Stomach (tissue), 9 donors: ENCODE results near the gene MED13L. TPM values are rescaled to one million over a fixed set of nuclear protein-coding genes. Genes with fewer than 3 reads are reported as not detected.

Experiments used
- DNase-seq, 2 donors: peaks; one replicate each; pipeline versions ENCODE4 v3.0.0 to v3.0.0-alpha.2; 2013 to 2019
- H3K27ac ChIP-seq, 5 donors: fragments of 200-600 bp in 4 of 5; sonication (generic) in 4 of 5; one replicate each; pipeline ENCODE4 v1.5.1; 2013 to 2019; ENCODE audit warnings: mild to moderate bottlenecking in 1 of 5, moderate library complexity in 1 of 5
- H3K27me3 ChIP-seq, 3 donors: fragments of 200-600 bp; sonication (generic); one replicate each; pipeline ENCODE4 v1.5.1; 2017 to 2019; ENCODE audit warnings: mixed run types in 1 of 3
- H3K36me3 ChIP-seq, 4 donors: fragments of 200-600 bp; sonication (generic); 1 replicate in 3 of 4; 2 replicates in 1 of 4; pipeline ENCODE4 v1.5.1; 2016 to 2019
- H3K4me1 ChIP-seq, 4 donors: fragments of 200-600 bp; sonication (generic); one replicate each; pipeline ENCODE4 v1.5.1; 2016 to 2019
- H3K4me3 ChIP-seq, 4 donors: fragments of 200-600 bp; sonication (generic) in 3 of 4; one replicate each; pipeline ENCODE4 v1.5.1; 2016 to 2019; ENCODE audit warnings: mild to moderate bottlenecking in 1 of 4
- H3K9me3 ChIP-seq, 4 donors: fragments of 200-600 bp; sonication (generic); one replicate each; pipeline ENCODE4 v1.5.1; 2016 to 2019
- EP300 ChIP-seq: sonication (generic); formaldehyde crosslinking; IDR thresholded peaks from one replicate; pipeline ENCODE4 v1.6.1; 2017; ENCODE audit warnings: antibody characterized with exemption
- POLR2A ChIP-seq, 4 donors: fragments of 450-650 bp; IDR thresholded peaks; one replicate each; pipeline ENCODE4 v1.6.1; 2016; ENCODE audit warnings: antibody characterized with exemption in 4 of 4, control low read depth in 2 of 4, mild to moderate bottlenecking in 1 of 4, moderate library complexity in 1 of 4
- POLR2AphosphoS5 ChIP-seq, 3 donors: sonication (generic); formaldehyde crosslinking; IDR thresholded peaks; one replicate each; pipeline ENCODE4 v1.6.1; 2016; ENCODE audit warnings: antibody characterized with exemption in 3 of 3
- WGBS, 5 donors: extraction: QIAGEN DNeasy Blood & Tissue Kit in 3 of 5; methylation state at CpG; one replicate each; pipeline versions ENCODE4 v1.1.5 to v1.1.7; 2013 to 2018; 5-methylcytosine and 5-hydroxymethylcytosine counted together
- intact Hi-C: fragments of 100-400 bp; cut with DNase I; formaldehyde crosslinking; loops from one replicate; pipeline ENCODE4 v1.15.1; 2023; ENCODE audit warnings: low total_unique reads
- polyA plus RNA-seq, 3 donors: library from polyadenylated mRNA; stranded (reverse); fragments of 200-250 nt; gene quantifications; one replicate each; pipeline ENCODE4 v1.2.3, GENCODE V29; 2013
- small RNA-seq, 4 donors: library from RNA; depleted of rRNA; stranded (forward); fragments of <200 nt; gene quantifications; one replicate each; pipeline ENCODE3, GENCODE V24; 2016
- total RNA-seq, 5 donors: library from RNA; depleted of rRNA; stranded (reverse); fragments of >200 nt; gene quantifications; one replicate each; pipeline versions ENCODE4 v1.1.0 to v1.2.3, GENCODE V29; 2014 to 2016
- TF ChIP-seq, protein P1 (sequence below), 7 experiments: fragments of 450-650 bp in 4 of 7; fragments of 200-600 bp in 3 of 7; sonication (generic) in 3 of 7; IDR thresholded peaks; one replicate each; pipeline ENCODE4 v1.5.1; 2016 to 2019; ENCODE audit warnings: antibody characterized with exemption in 7 of 7, control low read depth in 2 of 7, mild to moderate bottlenecking in 1 of 7
- donor health status: healthy with polysubstance abuse.
- donor health status: Bipolar disorder and iron deficiency.
- donor health status: healthy.

The MED13L gene
- total and polyA plus RNA-seq, 8 donors, result 10.4 to 305 (median 72.7) TPM

DNA sequence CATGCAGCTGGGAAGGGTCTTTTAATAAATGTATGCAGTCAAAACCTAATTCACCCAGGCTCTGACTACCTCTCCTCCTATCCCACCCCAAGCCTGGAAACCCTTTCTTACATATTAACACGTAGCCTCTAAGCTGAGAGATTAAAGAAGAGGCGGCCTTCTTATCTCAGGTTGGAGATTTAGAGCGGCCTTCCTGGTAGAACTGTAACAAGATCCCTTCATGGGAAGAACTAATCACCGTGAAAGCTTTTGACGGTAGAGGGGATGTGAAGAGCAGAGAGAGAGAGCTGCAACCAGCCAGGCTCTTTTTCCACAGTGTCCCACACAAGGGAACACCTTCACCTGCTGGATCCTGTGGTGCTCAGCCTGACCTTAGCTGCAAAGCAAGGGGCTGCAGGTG lies 367.4 kb downstream of the MED13L start:
- Histone ChIP-seq H3K27me3 (peaks cover 0 to 36% (median 0%) of the 10 kb centered on the region in 3 donors), H3K4me3 (no peak overlapping the region)

More for the DNA sequence above, 367.4 kb downstream of the MED13L start:
- no peak overlapping the region for H3K27ac ChIP-seq
- intact Hi-C loops, result no loop called here
- WGBS, 5 donors, result 33 to 57% (median 48%) methylated on average over 5 of the region's 5 CpGs
- H3K9me3 ChIP-seq, result peaks cover 0 to 10% (median 0%) of the 10 kb centered on the region in 4 donors
- DNase-seq, result no peak
- no peaks in the 10 kb centered on the region for H3K36me3 ChIP-seq
- no peak for TF ChIP-seq EP300
- TF ChIP-seq POLR2A (IDR thresholded peaks at IDR 0.05), result no peak
- TF ChIP-seq POLR2AphosphoS5 (IDR thresholded peaks at IDR 0.05), result no peak
- TF ChIP-seq, protein P1, sequence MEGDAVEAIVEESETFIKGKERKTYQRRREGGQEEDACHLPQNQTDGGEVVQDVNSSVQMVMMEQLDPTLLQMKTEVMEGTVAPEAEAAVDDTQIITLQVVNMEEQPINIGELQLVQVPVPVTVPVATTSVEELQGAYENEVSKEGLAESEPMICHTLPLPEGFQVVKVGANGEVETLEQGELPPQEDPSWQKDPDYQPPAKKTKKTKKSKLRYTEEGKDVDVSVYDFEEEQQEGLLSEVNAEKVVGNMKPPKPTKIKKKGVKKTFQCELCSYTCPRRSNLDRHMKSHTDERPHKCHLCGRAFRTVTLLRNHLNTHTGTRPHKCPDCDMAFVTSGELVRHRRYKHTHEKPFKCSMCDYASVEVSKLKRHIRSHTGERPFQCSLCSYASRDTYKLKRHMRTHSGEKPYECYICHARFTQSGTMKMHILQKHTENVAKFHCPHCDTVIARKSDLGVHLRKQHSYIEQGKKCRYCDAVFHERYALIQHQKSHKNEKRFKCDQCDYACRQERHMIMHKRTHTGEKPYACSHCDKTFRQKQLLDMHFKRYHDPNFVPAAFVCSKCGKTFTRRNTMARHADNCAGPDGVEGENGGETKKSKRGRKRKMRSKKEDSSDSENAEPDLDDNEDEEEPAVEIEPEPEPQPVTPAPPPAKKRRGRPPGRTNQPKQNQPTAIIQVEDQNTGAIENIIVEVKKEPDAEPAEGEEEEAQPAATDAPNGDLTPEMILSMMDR (IDR thresholded peaks at IDR 0.05), result no peak
- H3K4me1 ChIP-seq, result no peaks in the 10 kb centered on the region

Small RNA genes lying within 50 kb of the gene (small RNA-seq; reads per million reads assigned to genes)
- gene MIR620 (0 reads per million in 4 donors), gene RNU6-1188P (0 reads per million in 4 donors), gene SNRPGP18 (0 reads per million in 4 donors)
